Adrenal gland (tissue), 5 donors: ENCODE results near the gene NOX3.

ENCODE experiments used
- CTCF ChIP-seq, 6 experiments: fragments of 450-650 bp in 4 of 6; fragments of 200-600 bp in 2 of 6; sonication (generic) in 1 of 6; IDR thresholded peaks; 1 replicate in 5 of 6; 2 replicates in 1 of 6; pipeline versions ENCODE4 v1.5.1 to v1.8.0; 2016 to 2021; ENCODE audit warnings: antibody characterized with exemption in 6 of 6, mild to moderate bottlenecking in 2 of 6, moderate library complexity in 1 of 6
- POLR2A ChIP-seq, 2 donors: fragments of 450-650 bp; IDR thresholded peaks; one replicate each; pipeline ENCODE4 v1.6.1; 2017; ENCODE audit warnings: antibody characterized with exemption in 2 of 2, mild to moderate bottlenecking in 2 of 2, moderate library complexity in 1 of 2
- donor health status: DM: no; HTN: no; CAD: no.

GRCh38 chr6:155449450-155450239 is 6.0 kb downstream of the NOX3 start:
- TF ChIP-seq CTCF (IDR thresholded peaks at IDR 0.05) (no peak), POLR2A (IDR thresholded peaks at IDR 0.05) (no peak)
